K562 (cell line): ENCODE results near the gene KIF26B.

Source experiments
- HCFC1 ChIP-seq: IDR thresholded peaks from 2 replicates; pipeline ENCODE4 v1.6.1; 2012; ENCODE audit warnings: low read depth, low read length, improper control_type of control experiment
- HDAC6 ChIP-seq: IDR thresholded peaks from 2 replicates; pipeline ENCODE4 v1.6.1; 2012; ENCODE audit warnings: low read depth, mild to moderate bottlenecking, control low read depth, inconsistent platforms, low read length, moderate library complexity
- MTA3 ChIP-seq: fragments of 450-650 bp; formaldehyde crosslinking; IDR thresholded peaks from 2 replicates; pipeline ENCODE4 v1.6.1; 2017; ENCODE audit warnings: mild to moderate bottlenecking, borderline replicate concordance
- ZNF133 ChIP-seq: fragments of 250-450 bp; sonication (Bioruptor Pico); IDR thresholded peaks from 2 replicates; pipeline ENCODE4 v1.4.0; 2020; ENCODE audit warnings: mild to moderate bottlenecking
- TF ChIP-seq, protein P1 (sequence below): sonication (generic); formaldehyde crosslinking; IDR thresholded peaks from 2 replicates; pipeline ENCODE4 v1.9.0; 2022; ENCODE audit warnings: mild to moderate bottlenecking, missing genetic modification reagents
- TF ChIP-seq, protein P2 (sequence below): IDR thresholded peaks from 2 replicates; pipeline ENCODE4 v1.6.1; 2012; ENCODE audit warnings: low read depth, low read length, improper control_type of control experiment, borderline replicate concordance
- TF ChIP-seq, protein P3 (sequence below): fragments of 250-450 bp; sonication (Bioruptor Pico); IDR thresholded peaks from 2 replicates; pipeline ENCODE4 v1.5.0; 2020; ENCODE audit warnings: mild to moderate bottlenecking, borderline replicate concordance
- TF ChIP-seq, protein P4 (sequence below): sonication (generic); formaldehyde crosslinking; IDR thresholded peaks from 2 replicates; pipeline ENCODE4 v1.8.1; 2023; ENCODE audit warnings: mild to moderate bottlenecking, missing genetic modification reagents
- TF ChIP-seq, protein P5 (sequence below), 3 experiments: IDR thresholded peaks in 2 of 3; conservative IDR thresholded peaks in 1 of 3; 2 replicates each; pipeline ENCODE4 v1.5.1; 2011 to 2012; ENCODE audit warnings: low read length in 3 of 3, mild to moderate bottlenecking in 3 of 3, control low read depth in 2 of 3, improper control_type of control experiment in 1 of 3, inconsistent platforms in 1 of 3, low read depth in 1 of 3, mixed read lengths in 1 of 3, moderate library complexity in 1 of 3; ENCODE audit not compliant: insufficient read depth in 2 of 3
- TF ChIP-seq, protein P6 (sequence below): fragments of 450-650 bp; IDR thresholded peaks from 2 replicates; pipeline ENCODE4 v1.7.1; 2018; ENCODE audit warnings: mild to moderate bottlenecking, low read depth; ENCODE audit not compliant: partially characterized antibody
- TF ChIP-seq, protein P7 (sequence below): fragments of 450-650 bp; IDR thresholded peaks from 2 replicates; pipeline ENCODE4 v1.6.1; 2016; ENCODE audit warnings: borderline replicate concordance

DNA sequence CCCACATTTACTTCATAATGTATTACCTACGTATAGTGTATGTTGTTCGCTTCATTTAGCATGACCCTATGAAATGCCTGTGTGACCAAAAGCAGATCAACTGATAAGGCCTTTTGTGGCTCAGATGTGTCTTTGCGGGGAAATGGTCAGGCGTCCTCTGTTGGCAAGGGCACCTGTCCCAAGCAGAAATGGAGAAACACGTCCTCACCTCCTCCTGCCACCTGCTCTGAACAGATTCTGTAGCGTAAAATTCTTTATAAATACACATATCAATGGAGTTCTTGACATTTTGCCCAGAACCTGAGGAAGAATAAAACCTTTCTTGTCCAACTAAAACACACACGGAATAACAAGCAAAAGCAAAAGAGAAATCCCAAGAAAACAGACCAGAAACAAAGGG lies 417.9 kb downstream of the KIF26B start:
- TF ChIP-seq HCFC1 (no peak), MTA3 (no peak), HDAC6 (no peak), ZNF133 (CRISPR knock-in tag) (no peak)
- TF ChIP-seq, protein P1, sequence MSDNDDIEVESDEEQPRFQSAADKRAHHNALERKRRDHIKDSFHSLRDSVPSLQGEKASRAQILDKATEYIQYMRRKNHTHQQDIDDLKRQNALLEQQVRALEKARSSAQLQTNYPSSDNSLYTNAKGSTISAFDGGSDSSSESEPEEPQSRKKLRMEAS (CRISPR knock-in tag), result no peak
- TF ChIP-seq, protein P2, sequence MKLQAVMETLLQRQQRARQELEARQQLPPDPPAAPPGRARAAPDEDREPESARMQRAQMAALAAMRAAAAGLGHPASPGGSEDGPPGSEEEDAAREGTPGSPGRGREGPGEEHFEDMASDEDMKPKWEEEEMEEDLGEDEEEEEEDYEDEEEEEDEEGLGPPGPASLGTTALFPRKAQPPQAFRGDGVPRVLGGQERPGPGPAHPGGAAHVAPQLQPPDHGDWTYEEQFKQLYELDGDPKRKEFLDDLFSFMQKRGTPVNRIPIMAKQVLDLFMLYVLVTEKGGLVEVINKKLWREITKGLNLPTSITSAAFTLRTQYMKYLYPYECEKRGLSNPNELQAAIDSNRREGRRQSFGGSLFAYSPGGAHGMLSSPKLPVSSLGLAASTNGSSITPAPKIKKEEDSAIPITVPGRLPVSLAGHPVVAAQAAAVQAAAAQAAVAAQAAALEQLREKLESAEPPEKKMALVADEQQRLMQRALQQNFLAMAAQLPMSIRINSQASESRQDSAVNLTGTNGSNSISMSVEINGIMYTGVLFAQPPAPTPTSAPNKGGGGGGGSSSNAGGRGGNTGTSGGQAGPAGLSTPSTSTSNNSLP, result no peak
- TF ChIP-seq, protein P3, sequence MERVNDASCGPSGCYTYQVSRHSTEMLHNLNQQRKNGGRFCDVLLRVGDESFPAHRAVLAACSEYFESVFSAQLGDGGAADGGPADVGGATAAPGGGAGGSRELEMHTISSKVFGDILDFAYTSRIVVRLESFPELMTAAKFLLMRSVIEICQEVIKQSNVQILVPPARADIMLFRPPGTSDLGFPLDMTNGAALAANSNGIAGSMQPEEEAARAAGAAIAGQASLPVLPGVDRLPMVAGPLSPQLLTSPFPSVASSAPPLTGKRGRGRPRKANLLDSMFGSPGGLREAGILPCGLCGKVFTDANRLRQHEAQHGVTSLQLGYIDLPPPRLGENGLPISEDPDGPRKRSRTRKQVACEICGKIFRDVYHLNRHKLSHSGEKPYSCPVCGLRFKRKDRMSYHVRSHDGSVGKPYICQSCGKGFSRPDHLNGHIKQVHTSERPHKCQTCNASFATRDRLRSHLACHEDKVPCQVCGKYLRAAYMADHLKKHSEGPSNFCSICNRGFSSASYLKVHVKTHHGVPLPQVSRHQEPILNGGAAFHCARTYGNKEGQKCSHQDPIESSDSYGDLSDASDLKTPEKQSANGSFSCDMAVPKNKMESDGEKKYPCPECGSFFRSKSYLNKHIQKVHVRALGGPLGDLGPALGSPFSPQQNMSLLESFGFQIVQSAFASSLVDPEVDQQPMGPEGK (CRISPR knock-in tag), result no peak
- TF ChIP-seq, protein P4, sequence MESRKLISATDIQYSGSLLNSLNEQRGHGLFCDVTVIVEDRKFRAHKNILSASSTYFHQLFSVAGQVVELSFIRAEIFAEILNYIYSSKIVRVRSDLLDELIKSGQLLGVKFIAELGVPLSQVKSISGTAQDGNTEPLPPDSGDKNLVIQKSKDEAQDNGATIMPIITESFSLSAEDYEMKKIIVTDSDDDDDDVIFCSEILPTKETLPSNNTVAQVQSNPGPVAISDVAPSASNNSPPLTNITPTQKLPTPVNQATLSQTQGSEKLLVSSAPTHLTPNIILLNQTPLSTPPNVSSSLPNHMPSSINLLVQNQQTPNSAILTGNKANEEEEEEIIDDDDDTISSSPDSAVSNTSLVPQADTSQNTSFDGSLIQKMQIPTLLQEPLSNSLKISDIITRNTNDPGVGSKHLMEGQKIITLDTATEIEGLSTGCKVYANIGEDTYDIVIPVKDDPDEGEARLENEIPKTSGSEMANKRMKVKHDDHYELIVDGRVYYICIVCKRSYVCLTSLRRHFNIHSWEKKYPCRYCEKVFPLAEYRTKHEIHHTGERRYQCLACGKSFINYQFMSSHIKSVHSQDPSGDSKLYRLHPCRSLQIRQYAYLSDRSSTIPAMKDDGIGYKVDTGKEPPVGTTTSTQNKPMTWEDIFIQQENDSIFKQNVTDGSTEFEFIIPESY (CRISPR knock-in tag), result no peak
- TF ChIP-seq, protein P5, sequence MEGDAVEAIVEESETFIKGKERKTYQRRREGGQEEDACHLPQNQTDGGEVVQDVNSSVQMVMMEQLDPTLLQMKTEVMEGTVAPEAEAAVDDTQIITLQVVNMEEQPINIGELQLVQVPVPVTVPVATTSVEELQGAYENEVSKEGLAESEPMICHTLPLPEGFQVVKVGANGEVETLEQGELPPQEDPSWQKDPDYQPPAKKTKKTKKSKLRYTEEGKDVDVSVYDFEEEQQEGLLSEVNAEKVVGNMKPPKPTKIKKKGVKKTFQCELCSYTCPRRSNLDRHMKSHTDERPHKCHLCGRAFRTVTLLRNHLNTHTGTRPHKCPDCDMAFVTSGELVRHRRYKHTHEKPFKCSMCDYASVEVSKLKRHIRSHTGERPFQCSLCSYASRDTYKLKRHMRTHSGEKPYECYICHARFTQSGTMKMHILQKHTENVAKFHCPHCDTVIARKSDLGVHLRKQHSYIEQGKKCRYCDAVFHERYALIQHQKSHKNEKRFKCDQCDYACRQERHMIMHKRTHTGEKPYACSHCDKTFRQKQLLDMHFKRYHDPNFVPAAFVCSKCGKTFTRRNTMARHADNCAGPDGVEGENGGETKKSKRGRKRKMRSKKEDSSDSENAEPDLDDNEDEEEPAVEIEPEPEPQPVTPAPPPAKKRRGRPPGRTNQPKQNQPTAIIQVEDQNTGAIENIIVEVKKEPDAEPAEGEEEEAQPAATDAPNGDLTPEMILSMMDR (IDR thresholded peaks at IDR 0.05 in 2 of 3, conservative IDR thresholded peaks at IDR 0.05 in 1 of 3; ENCODE audit: insufficient read depth in 2 of 3, low read depth in 1 of 3, low read length in 3 of 3), result no peak
- TF ChIP-seq, protein P6, sequence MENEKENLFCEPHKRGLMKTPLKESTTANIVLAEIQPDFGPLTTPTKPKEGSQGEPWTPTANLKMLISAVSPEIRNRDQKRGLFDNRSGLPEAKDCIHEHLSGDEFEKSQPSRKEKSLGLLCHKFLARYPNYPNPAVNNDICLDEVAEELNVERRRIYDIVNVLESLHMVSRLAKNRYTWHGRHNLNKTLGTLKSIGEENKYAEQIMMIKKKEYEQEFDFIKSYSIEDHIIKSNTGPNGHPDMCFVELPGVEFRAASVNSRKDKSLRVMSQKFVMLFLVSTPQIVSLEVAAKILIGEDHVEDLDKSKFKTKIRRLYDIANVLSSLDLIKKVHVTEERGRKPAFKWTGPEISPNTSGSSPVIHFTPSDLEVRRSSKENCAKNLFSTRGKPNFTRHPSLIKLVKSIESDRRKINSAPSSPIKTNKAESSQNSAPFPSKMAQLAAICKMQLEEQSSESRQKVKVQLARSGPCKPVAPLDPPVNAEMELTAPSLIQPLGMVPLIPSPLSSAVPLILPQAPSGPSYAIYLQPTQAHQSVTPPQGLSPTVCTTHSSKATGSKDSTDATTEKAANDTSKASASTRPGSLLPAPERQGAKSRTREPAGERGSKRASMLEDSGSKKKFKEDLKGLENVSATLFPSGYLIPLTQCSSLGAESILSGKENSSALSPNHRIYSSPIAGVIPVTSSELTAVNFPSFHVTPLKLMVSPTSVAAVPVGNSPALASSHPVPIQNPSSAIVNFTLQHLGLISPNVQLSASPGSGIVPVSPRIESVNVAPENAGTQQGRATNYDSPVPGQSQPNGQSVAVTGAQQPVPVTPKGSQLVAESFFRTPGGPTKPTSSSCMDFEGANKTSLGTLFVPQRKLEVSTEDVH, result no peak
- TF ChIP-seq, protein P7, sequence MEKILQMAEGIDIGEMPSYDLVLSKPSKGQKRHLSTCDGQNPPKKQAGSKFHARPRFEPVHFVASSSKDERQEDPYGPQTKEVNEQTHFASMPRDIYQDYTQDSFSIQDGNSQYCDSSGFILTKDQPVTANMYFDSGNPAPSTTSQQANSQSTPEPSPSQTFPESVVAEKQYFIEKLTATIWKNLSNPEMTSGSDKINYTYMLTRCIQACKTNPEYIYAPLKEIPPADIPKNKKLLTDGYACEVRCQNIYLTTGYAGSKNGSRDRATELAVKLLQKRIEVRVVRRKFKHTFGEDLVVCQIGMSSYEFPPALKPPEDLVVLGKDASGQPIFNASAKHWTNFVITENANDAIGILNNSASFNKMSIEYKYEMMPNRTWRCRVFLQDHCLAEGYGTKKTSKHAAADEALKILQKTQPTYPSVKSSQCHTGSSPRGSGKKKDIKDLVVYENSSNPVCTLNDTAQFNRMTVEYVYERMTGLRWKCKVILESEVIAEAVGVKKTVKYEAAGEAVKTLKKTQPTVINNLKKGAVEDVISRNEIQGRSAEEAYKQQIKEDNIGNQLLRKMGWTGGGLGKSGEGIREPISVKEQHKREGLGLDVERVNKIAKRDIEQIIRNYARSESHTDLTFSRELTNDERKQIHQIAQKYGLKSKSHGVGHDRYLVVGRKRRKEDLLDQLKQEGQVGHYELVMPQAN, result no peak
